ENCODE data around the gene PRB3.

PRB3 gene

GRCh38 chr12:11228296-11228879 is 41.1 kb downstream of the PRB3 start:
- H3K27me3 ChIP-seq (ENCODE audit: control insufficient read depth in 5 of 5, insufficient read depth in 4 of 5, low read length in 5 of 5), result no peaks in the 10 kb centered on the region
- no peak overlapping the region for H3K4me3 ChIP-seq (ENCODE audit: low read depth in 1 of 5, low read length in 5 of 5)
- H3K36me3 ChIP-seq (ENCODE audit: control insufficient read depth in 5 of 5, insufficient read depth in 5 of 5, low read length in 5 of 5), result no peaks in the 10 kb centered on the region
- H3K9ac ChIP-seq (ENCODE audit: low read length in 5 of 5), result no peak overlapping the region
- H3K27ac ChIP-seq (ENCODE audit: low read depth, low read length), result no peak overlapping the region
- no peaks in the 10 kb centered on the region for H3K9me3 ChIP-seq (ENCODE audit: control insufficient read depth in 5 of 5, low read length in 5 of 5)
- no peaks in the 10 kb centered on the region for H3K4me1 ChIP-seq (ENCODE audit: control insufficient read depth in 5 of 5, insufficient read depth in 5 of 5, low read length in 5 of 5)

- H3K4me3 ChIP-seq (ENCODE audit: low read depth in 1 of 5, low read length in 5 of 5), result no peak overlapping the region
- no peak overlapping the region for H3K27ac ChIP-seq (ENCODE audit: low read depth, low read length)
- no peaks in the 10 kb centered on the region for H3K9me3 ChIP-seq (ENCODE audit: control insufficient read depth in 5 of 5, low read length in 5 of 5)
- no peak overlapping the region for H3K9ac ChIP-seq (ENCODE audit: low read length in 5 of 5)
- no peaks in the 10 kb centered on the region for H3K4me1 ChIP-seq (ENCODE audit: control insufficient read depth in 5 of 5, insufficient read depth in 5 of 5, low read length in 5 of 5)
- no peaks in the 10 kb centered on the region for H3K27me3 ChIP-seq (ENCODE audit: control insufficient read depth in 5 of 5, insufficient read depth in 4 of 5, low read length in 5 of 5)
- H3K36me3 ChIP-seq (ENCODE audit: control insufficient read depth in 5 of 5, insufficient read depth in 5 of 5, low read length in 5 of 5), result no peaks in the 10 kb centered on the region
Measured at GRCh38 chr12:11227373-11227772, 42.1 kb downstream of the PRB3 start.
